Transverse colon (tissue), 4 donors: ENCODE results near the gene CREBBP.

ENCODE experiments used
- CTCF ChIP-seq, 5 experiments: fragments of 200-600 bp in 3 of 5; fragments of 450-650 bp in 2 of 5; sonication (generic) in 3 of 5; IDR thresholded peaks; 1 replicate in 2 of 5; 2 replicates in 3 of 5; pipeline ENCODE4 v1.5.1; 2016 to 2017; ENCODE audit warnings: antibody characterized with exemption in 5 of 5, inconsistent platforms in 3 of 5, mild to moderate bottlenecking in 2 of 5, moderate library complexity in 1 of 5
- POLR2A ChIP-seq: fragments of 450-650 bp; IDR thresholded peaks from one replicate; pipeline ENCODE4 v1.6.1; 2016; ENCODE audit warnings: antibody characterized with exemption, mild to moderate bottlenecking, moderate library complexity
- POLR2AphosphoS5 ChIP-seq, 3 donors: sonication (generic); formaldehyde crosslinking; IDR thresholded peaks; one replicate each; pipeline ENCODE4 v1.6.1; 2016; ENCODE audit warnings: antibody characterized with exemption in 3 of 3

DNA sequence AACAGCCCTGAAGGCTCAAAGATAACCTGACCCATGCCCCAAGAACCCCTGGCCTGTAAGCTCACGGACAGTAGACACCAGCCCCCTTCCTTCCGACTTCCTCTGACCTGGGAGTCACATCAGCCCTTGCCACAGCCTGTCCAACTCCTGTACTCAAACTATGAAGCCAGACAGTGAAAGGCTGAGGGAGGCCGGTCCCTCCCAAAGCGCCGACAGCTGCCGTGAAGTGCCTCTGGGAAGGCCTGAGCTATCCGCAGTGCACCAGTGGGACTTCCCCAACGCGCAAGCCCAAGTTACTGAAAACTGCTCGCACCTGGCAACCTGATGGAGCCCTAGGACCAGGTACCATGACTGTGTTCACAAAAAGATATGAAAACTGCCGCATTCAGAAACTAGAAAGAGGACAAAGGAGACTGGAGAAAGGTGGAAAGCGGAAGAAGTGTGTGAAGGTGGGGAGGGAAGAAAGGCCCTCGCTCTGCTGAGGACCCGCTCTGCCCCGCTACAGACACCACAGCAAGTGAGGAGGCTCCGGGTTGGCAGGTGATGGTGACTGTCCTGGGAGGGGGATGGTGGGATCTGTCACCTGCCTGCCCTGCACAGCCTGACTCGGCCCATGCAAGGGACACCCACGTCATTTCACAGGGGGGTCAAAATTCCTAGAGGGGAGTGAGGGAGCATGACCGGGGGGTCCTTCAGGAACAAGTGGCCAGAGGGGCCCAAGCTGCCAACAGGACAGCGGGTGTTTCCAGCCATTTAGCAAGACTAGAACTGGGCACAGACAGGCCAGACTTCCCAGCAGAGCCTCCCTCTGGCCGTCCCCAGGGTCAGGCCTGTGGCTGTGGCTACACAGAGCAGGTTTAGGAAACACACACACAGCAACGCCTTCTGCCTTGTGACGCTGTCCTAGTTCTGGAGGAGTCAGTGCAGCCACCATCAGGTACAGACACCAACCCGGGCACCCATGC is 150.1 kb downstream of the CREBBP start:
- TF ChIP-seq CTCF (IDR thresholded peaks at IDR 0.05) (no peak), POLR2A (no peak), POLR2AphosphoS5 (IDR thresholded peaks at IDR 0.05) (no peak)
